C4-2B (cell line): ENCODE measurements around the gene TOMM20.
"Not testable (repeated sequence)": the region's sequence is repeated elsewhere in the genome, so short reads cannot be mapped to it uniquely, and the experiment has no call there.

Source experiments
- H3K27ac ChIP-seq: fragments of 450-650 bp; 2 replicates; pipeline ENCODE4 v1.5.1; 2017
- ZFX ChIP-seq: fragments of 450-650 bp; IDR thresholded peaks from 2 replicates; pipeline ENCODE4 v1.6.1; 2017
- TF ChIP-seq, protein P1 (sequence below): fragments of 450-650 bp; conservative IDR thresholded peaks from 2 replicates; pipeline ENCODE4 v1.5.1; 2017; ENCODE audit warnings: mild to moderate bottlenecking

TOMM20 gene

DNA sequence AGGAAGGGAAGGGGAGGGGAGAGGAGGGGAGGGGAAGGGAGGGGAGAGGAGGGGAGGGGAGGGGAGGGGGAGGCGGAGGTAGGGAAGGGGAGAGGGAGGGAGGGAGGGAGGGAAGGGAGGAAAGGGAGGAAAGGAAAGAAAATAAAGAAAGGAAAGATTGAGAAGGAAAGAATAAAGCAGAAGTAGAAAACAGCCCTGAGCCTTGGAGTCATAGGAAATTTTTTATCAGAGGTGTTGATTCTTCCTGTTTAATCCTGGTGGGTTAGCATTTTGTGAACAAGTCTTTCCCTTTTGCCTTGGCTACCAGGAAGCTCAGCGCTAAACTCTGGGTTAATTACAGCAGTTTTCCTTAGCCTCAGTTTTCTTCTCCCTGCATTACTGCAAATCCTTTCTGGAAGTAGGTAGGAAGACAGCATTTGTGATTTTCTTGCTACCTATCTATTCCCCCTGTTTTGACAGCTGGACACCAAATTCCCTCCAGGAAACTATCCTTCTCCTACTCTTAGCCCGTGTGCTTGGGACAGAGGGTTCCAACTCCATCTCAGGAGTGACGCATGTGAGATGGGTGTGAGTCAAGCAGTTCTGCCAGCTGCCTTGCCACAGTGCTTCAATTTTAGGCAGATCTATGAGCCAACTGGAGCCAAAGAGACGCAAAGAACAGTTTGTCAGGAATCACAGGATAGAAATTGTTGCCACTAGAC is 26.9 kb downstream of the TOMM20 start:
- H3K27ac ChIP-seq: no peak overlapping the region

DNA sequence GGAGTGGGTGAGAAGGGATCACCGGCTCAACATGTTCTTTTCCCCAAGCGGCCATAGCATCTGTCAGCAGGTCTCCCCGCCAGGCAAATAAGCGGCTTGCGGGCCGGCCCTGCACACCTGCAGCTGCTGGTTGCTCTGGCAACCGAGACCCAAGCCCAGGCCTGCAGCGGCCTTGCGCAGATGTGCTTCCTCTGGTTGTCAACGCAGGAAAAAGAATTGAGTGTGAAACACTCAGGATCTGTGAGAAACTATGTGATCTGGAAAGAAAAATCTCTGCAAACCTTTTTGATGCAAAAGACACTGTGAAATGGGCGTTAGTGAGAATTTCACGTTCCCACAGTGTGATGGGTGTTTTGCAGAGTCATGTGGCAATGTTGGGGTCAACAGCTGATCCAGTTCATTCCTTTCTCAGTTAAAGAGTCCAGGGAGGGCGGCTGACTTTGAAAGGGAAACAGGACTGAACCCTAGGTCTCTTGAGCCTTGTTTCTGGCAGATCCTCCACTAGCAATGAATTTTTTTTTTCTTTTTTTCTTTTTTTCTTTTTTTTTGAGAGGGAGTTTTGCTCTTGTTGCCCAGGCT is 28.4 kb downstream of the TOMM20 start:
- TF ChIP-seq, protein P1, sequence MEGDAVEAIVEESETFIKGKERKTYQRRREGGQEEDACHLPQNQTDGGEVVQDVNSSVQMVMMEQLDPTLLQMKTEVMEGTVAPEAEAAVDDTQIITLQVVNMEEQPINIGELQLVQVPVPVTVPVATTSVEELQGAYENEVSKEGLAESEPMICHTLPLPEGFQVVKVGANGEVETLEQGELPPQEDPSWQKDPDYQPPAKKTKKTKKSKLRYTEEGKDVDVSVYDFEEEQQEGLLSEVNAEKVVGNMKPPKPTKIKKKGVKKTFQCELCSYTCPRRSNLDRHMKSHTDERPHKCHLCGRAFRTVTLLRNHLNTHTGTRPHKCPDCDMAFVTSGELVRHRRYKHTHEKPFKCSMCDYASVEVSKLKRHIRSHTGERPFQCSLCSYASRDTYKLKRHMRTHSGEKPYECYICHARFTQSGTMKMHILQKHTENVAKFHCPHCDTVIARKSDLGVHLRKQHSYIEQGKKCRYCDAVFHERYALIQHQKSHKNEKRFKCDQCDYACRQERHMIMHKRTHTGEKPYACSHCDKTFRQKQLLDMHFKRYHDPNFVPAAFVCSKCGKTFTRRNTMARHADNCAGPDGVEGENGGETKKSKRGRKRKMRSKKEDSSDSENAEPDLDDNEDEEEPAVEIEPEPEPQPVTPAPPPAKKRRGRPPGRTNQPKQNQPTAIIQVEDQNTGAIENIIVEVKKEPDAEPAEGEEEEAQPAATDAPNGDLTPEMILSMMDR: no peak
- TF ChIP-seq ZFX: no peak

More for the DNA sequence above, 26.9 kb downstream of the TOMM20 start:
- TF ChIP-seq, protein P1: no peak
- TF ChIP-seq ZFX: no peak

DNA sequence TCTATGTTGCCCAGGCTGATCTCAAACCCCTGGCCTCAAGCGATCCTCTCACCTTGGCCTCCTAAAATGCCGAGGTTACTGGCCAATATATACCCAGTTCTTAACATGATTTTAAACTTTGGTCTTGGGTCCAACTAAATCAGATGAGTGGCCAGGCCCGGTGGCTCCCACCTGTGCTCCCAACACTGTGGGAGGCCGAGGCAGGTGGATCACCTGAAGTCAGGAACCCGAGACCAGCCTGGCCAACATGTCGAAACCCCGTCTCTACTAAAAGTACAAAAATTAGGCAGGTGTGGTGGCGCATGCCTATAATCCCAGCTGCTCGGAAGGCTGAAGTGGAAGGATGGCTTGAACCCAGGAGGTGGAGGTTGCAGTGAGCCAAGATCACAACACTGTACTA is 29.6 kb downstream of the TOMM20 start:
- TF ChIP-seq ZFX: no peak
- TF ChIP-seq, protein P1: no peak
- H3K27ac ChIP-seq: no peak overlapping the region

More for the DNA sequence above, 28.4 kb downstream of the TOMM20 start:
- H3K27ac ChIP-seq: no peak overlapping the region

DNA sequence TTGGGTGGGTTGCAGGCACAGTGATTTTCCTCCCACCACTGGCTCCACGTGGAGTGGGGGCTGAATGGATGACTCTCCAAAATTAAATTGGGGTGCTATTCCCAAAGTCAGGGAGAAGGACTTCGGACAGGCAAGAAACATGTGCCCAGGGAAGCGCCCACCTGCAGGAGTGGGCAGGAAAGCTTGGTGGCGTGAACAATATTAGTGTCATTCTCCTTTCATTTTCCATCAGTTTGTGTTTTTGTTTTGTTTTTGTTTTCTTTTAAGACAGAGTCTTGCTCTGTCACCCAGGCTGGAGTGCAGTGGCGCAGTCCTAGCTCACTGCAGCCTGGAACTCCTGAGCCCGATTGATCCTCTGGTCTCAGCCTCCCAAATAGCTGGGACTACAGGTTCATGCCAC is 30.1 kb downstream of the TOMM20 start:
- no peak for TF ChIP-seq ZFX
- TF ChIP-seq, protein P1: no peak
- no peak overlapping the region for H3K27ac ChIP-seq

DNA sequence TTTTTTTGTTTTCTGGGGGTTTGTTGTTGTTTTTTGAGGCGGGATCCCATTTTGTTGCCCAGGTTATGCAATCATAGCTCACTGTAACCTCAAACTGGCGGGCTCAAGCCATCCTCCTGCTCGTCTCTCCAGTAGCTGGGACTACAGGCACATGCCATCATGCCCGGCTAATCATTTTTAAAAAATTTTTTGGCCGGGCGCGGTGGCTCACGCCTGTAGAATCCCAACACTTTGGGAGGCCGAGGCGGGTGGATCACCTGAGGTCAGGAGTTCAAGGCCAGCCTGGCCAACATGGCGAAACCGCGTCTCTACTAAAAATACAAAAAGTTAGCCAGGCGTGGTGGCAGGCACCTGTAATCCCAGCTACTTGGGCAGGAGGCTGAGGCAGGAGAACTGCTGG is 31.1 kb downstream of the TOMM20 start:
- H3K27ac ChIP-seq: not testable (repeated sequence)

DNA sequence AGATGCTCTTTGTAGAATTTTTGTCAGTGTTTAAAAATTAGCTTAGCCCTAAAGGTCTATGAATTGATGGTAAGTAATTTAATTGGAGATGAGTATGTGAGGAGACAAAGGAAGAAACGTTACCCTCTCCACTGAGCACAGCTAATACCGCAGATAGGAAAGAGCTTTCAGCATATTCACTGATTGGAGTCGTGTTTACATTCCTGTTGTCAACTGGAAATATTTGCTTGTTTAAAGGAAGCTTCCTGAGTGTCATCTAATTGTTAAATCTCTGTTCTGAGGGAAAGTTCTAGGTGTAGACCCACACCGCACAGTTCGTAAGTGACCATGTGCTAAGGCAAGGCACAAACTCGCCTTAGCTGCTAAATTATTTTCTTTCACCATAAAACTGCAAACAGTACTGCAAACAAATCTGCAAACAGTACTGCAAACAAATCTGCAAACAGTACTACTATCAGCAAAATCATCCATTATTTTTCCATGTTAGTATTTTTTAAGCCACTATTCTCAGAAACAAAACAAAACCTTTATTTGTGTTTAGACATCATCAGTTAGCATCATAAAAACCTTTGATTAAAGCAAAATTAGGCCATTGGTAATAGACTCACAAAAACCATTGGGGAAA is 32.6 kb downstream of the TOMM20 start:
- no peak for TF ChIP-seq ZFX
- TF ChIP-seq, protein P1: no peak
- no peak overlapping the region for H3K27ac ChIP-seq

DNA sequence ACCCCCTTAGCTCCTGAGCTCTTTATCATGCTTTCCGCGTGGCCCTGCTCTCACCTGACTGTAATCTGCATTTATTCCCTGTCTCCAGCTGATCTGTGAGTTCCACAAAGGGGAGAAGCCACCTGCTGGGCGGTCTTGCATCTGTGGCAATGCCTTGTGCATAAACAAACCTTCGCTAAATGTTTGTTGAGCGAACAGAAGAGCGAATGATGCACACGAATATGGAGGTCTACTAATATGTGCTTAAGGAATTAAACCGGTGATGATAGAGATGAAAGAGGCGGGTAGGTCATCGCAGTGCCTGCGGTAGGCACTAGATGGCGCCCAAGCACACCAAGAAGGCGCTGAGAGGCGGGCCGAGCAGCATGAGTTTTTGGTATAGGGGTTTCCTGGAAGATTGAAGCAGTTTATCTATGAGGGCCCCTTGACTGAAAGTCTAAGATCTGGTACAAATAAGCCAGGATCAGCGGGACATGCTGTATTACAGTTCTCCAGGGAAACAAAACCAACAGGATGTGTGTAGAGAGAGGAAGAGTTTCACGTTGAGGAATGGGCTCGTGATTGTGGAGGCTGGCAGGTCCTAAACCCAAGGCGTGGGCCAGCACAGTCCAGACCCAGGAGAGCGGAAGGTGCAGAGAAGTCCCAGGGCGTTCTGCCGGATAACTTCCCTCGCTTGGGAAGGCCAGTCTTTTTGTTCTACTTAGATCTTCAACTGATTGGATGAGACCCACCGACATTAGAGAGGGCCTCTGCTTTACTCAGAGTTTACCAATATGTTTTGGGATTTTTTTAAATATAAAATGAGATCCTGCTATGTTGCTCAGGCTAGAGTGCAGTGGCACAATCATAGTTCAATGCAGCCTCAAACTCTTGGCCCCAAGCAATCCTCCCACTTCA is 34.7 kb downstream of the TOMM20 start:
- TF ChIP-seq, protein P1: peak; percentile 98
- TF ChIP-seq ZFX: no peak
- no peak overlapping the region for H3K27ac ChIP-seq
